Fibroblast of villous mesenchyme (primary cell): Measurements from ENCODE around the gene LGALSL. TPM values are rescaled to one million over a fixed set of nuclear protein-coding genes. Genes with fewer than 3 reads are reported as not detected.

Experiments
- DNase-seq: peaks from one replicate; pipeline ENCODE4 v3.0.0-alpha.2; 2010; ENCODE audit warnings: low read depth
- H3K4me3 ChIP-seq: 2 replicates; pipeline ENCODE4 v1.5.1; 2011; ENCODE audit warnings: low read depth, mild to moderate bottlenecking, low read length
- CTCF ChIP-seq: IDR thresholded peaks from 2 replicates; pipeline ENCODE4 v1.5.1; 2012; ENCODE audit warnings: low read depth, mild to moderate bottlenecking, low read length; ENCODE audit not compliant: insufficient read depth
- total RNA-seq: library from RNA; depleted of rRNA; stranded (reverse); fragments of >200 nt; gene quantifications from 2 replicates; pipeline ENCODE4 v1.2.3, GENCODE V29; 2012

Gene LGALSL
- total RNA-seq, 1 donor: 6.5 TPM

- DNase-seq: no peak
- TF ChIP-seq CTCF: no peak
- no peak overlapping the region for H3K4me3 ChIP-seq
Measured at GRCh38 chr2:64477037-64477436, 23.1 kb downstream of the LGALSL start.

- no peak overlapping the region for H3K4me3 ChIP-seq
- no peak for TF ChIP-seq CTCF
- no peak for DNase-seq
Measured at GRCh38 chr2:64477979-64478378, 24.0 kb downstream of the LGALSL start.

- no peak for DNase-seq
- TF ChIP-seq CTCF: no peak
- H3K4me3 ChIP-seq: no peak overlapping the region
Measured at GRCh38 chr2:64478502-64479230, 24.7 kb downstream of the LGALSL start.

GRCh38 chr2:64479259-64480117 is 25.5 kb downstream of the LGALSL start:
- TF ChIP-seq CTCF: no peak
- DNase-seq: no peak
- no peak overlapping the region for H3K4me3 ChIP-seq

- no peak for TF ChIP-seq CTCF
- H3K4me3 ChIP-seq: no peak overlapping the region
- DNase-seq: no peak
Measured at GRCh38 chr2:64481665-64482064, 27.7 kb downstream of the LGALSL start.

GRCh38 chr2:64482243-64482642 is 28.3 kb downstream of the LGALSL start:
- DNase-seq: no peak
- no peak for TF ChIP-seq CTCF
- H3K4me3 ChIP-seq: no peak overlapping the region
